Endodermal cell (in vitro differentiated cells): ENCODE results near the gene KCTD12. TPM values are rescaled to one million over a fixed set of nuclear protein-coding genes. Genes with fewer than 3 reads are reported as not detected.
A peak's percentile ranks its signal among the peaks of the same experiment; 100 is the strongest.

Experiments used
- DNase-seq: peaks from one replicate; pipeline ENCODE4 v3.0.0-alpha.2; 2017
- H3K27ac ChIP-seq: 2 replicates; pipeline ENCODE4 v1.5.1; 2013; ENCODE audit warnings: mild to moderate bottlenecking, low read depth, low read length, moderate library complexity
- H3K27me3 ChIP-seq: 2 replicates; pipeline ENCODE4 v1.6.1; 2013; ENCODE audit warnings: mild to moderate bottlenecking, low read length, moderate library complexity; ENCODE audit not compliant: insufficient read depth, control insufficient read depth, poor library complexity, severe bottlenecking
- H3K36me3 ChIP-seq: 2 replicates; pipeline ENCODE4 v1.7.0; 2013; ENCODE audit warnings: mild to moderate bottlenecking, low read length, moderate library complexity; ENCODE audit not compliant: control insufficient read depth, insufficient read depth
- H3K4me1 ChIP-seq: one replicate; pipeline ENCODE4 v1.7.0; 2013; ENCODE audit warnings: low read length; ENCODE audit not compliant: control insufficient read depth, insufficient read depth
- H3K4me3 ChIP-seq: 2 replicates; pipeline ENCODE4 v1.5.1; 2013; ENCODE audit warnings: mild to moderate bottlenecking, low read length, moderate library complexity
- H3K9ac ChIP-seq: 2 replicates; pipeline ENCODE4 v1.6.1; 2013; ENCODE audit warnings: mild to moderate bottlenecking, low read length, moderate library complexity; ENCODE audit not compliant: poor library complexity, severe bottlenecking; ENCODE audit errors: extremely low read depth
- H3K9me3 ChIP-seq: 2 replicates; pipeline ENCODE4 v1.6.1; 2013; ENCODE audit warnings: mild to moderate bottlenecking, low read length, moderate library complexity; ENCODE audit not compliant: control insufficient read depth
- H3K27ac Mint-ChIP-seq: 2 replicates; pipeline ENCODE4 v1.8.0; 2020; ENCODE audit warnings: mixed read lengths
- H3K27me3 Mint-ChIP-seq: 2 replicates; pipeline ENCODE4 v1.8.0; 2021; ENCODE audit warnings: mild to moderate bottlenecking, mixed read lengths; ENCODE audit not compliant: insufficient read depth
- H3K36me3 Mint-ChIP-seq: 2 replicates; pipeline ENCODE4 v1.8.0; 2020; ENCODE audit warnings: low read depth, mixed read lengths
- H3K4me1 Mint-ChIP-seq: 2 replicates; pipeline ENCODE4 v1.8.0; 2020; ENCODE audit warnings: mixed read lengths
- H3K4me3 Mint-ChIP-seq: 2 replicates; pipeline ENCODE4 v1.8.0; 2020; ENCODE audit warnings: mild to moderate bottlenecking, moderate library complexity, mixed read lengths
- H3K9me3 Mint-ChIP-seq: 2 replicates; pipeline ENCODE4 v1.8.0; 2020; ENCODE audit warnings: mild to moderate bottlenecking, mixed read lengths
- WGBS, 2 experiments: methylation state at CpG; one replicate each; pipeline versions ENCODE4 v1.1.5 to v1.1.7; 2013; ENCODE audit warnings: missing lambda C conversion rate in 2 of 2, mixed read lengths in 1 of 2; ENCODE audit not compliant: insufficient coverage in 1 of 2, insufficient read length in 1 of 2; 5-methylcytosine and 5-hydroxymethylcytosine counted together
- long read RNA-seq, 4 experiments: library from polyadenylated mRNA in 2 of 4; library from RNA in 1 of 4; library from capped mRNA in 1 of 4; stranded (forward) in 3 of 4; unstranded in 1 of 4; transcript quantifications; one replicate each; pipeline ENCODE4 v2.0.0, GENCODE V29; 2020 to 2021; ENCODE audit warnings: inconsistent platforms in 1 of 4
- polyA plus RNA-seq, 2 experiments: library from polyadenylated mRNA; stranded (reverse); fragments of 50-300 nt; gene quantifications; one replicate each; pipeline ENCODE4 v1.2.3, GENCODE V29; 2013
- total RNA-seq, 2 donors: library from RNA; stranded (reverse); fragmentation: NEBNext Ultra II Directional in 1 of 2; extraction: Animal tissue kit (Norgen Biotek cat#: 25700) in 1 of 2; gene quantifications; 2 replicates in 1 of 2; 3 replicates in 1 of 2; pipeline ENCODE4 v1.2.1, GENCODE V29; 2021
- TF ChIP-seq, protein P1 (sequence below): fragments of 200-600 bp; sonication (generic); conservative IDR thresholded peaks from 2 replicates; pipeline ENCODE4 v1.5.0; 2021; ENCODE audit warnings: antibody characterized with exemption, mild to moderate bottlenecking

Gene KCTD12
- 1 to 10 TPM; 1.3 to 2.6 TPM for total RNA-seq
- polyA plus RNA-seq (2013, experiment 1 of 2): 13.8 TPM
- polyA plus RNA-seq (2013, experiment 2 of 2): 11.3 TPM
- long read RNA-seq, experiment 1: 0 reads
- long read RNA-seq, experiment 2: 0 reads
- long read RNA-seq, experiment 3: 0 reads
- long read RNA-seq, experiment 4: 0 reads

DNA sequence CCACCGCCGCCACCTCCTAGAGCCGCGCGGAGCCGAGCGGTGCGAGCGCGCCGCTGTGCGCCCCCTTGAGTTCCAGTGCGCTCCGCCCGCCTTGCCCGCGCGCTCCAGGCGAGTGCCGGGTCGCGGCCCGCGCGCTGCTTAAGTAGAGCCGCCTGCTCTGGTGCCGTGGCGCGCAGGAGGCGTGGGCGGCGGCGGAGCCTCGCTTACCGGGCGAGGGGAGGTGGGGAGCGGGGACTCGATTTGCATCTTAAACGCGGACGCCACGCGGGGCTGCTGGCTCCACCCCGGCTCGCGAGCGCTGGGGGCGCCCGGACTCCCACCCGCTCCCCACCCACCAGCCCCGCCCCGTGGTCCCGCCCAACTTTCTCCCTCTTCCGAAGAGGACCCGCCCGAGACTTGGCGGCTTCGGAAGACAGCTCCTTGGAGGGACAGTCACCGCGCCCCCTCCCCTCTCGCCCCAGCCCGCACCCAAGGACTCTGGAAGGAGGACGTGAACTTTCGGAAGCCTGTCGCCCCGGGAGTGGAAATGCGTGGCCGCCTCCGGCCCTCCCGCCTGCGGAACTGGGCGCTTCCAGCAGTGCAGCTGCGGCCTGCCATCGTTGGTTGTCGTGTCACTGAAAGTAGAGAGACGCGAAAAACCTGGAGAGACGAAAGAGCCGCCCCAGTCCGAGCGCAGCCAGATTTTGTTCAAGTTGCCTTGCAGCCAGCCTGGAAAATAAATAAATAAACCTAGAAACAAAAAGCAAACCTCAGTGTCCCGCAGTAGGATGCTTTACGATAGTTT, at the start of gene KCTD12:
Gene KCTD12, minus strand, starts transcription at position 114 of the 784 bp plus-strand sequence. CDS start 257 bp downstream, outside the sequence.
- Histone ChIP-seq H3K4me1 (no peaks in the 10 kb centered on the region), H3K4me3 (peak within 1 kb of the TSS; percentile 76), H3K27ac (no peak within 1 kb of the TSS), H3K9me3 (no peaks in the 10 kb centered on the region), H3K36me3 (no peaks in the 10 kb centered on the region), H3K9ac (no peak within 1 kb of the TSS), H3K27me3 (peaks cover 83% of the 10 kb centered on the region)
- Mint-ChIP-seq H3K4me3 (peak within 1 kb of the TSS; percentile 67), H3K27ac (no peak within 1 kb of the TSS), H3K36me3 (no peaks in the 10 kb centered on the region), H3K4me1 (peaks cover 10% of the 10 kb centered on the region), H3K27me3 (peaks cover 73% of the 10 kb centered on the region), H3K9me3 (no peaks in the 10 kb centered on the region)
- TF ChIP-seq, protein P1, sequence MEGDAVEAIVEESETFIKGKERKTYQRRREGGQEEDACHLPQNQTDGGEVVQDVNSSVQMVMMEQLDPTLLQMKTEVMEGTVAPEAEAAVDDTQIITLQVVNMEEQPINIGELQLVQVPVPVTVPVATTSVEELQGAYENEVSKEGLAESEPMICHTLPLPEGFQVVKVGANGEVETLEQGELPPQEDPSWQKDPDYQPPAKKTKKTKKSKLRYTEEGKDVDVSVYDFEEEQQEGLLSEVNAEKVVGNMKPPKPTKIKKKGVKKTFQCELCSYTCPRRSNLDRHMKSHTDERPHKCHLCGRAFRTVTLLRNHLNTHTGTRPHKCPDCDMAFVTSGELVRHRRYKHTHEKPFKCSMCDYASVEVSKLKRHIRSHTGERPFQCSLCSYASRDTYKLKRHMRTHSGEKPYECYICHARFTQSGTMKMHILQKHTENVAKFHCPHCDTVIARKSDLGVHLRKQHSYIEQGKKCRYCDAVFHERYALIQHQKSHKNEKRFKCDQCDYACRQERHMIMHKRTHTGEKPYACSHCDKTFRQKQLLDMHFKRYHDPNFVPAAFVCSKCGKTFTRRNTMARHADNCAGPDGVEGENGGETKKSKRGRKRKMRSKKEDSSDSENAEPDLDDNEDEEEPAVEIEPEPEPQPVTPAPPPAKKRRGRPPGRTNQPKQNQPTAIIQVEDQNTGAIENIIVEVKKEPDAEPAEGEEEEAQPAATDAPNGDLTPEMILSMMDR: peak; percentile 62
- 0 to 1% methylated on average over 12 to 83 of the region's 83 CpGs for WGBS, 2 experiments
- DNase-seq: peak; percentile 87

DNA sequence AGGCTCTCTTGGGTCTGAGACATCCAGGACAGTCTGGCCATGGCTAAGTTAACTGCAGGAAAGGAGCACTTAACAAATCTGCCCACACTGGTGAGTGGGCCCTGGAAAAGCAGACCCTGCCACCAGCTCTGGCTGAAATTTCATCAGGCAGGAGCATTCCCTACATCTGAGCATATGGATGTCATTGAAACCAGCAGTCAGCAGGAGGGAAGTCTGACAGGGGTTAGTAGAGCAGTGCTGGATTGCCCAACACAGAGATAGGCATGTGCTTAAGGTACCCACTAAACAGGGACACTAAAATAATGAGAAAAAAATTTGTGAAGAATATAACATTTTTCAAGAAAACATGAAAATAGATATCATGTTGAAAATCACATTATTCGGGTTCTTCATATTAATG, 48.5 kb upstream of the KCTD12 start:
- Mint-ChIP-seq H3K4me3 (no peak overlapping the region), H3K4me1 (no peaks in the 10 kb centered on the region), H3K36me3 (no peaks in the 10 kb centered on the region), H3K9me3 (no peaks in the 10 kb centered on the region), H3K27me3 (no peaks in the 10 kb centered on the region), H3K27ac (no peak overlapping the region)
- Histone ChIP-seq H3K4me3 (no peak overlapping the region), H3K27me3 (no peaks in the 10 kb centered on the region), H3K9ac (no peak overlapping the region), H3K36me3 (no peaks in the 10 kb centered on the region), H3K27ac (no peak overlapping the region), H3K9me3 (peaks cover 6% of the 10 kb centered on the region), H3K4me1 (no peaks in the 10 kb centered on the region)
- TF ChIP-seq, protein P1: no peak
- WGBS, 2 experiments: 91% methylated on average over 1 of the region's 1 CpG; no CpG with 5 or more reads in 1 of the 2 experiments
- DNase-seq: no peak

DNA sequence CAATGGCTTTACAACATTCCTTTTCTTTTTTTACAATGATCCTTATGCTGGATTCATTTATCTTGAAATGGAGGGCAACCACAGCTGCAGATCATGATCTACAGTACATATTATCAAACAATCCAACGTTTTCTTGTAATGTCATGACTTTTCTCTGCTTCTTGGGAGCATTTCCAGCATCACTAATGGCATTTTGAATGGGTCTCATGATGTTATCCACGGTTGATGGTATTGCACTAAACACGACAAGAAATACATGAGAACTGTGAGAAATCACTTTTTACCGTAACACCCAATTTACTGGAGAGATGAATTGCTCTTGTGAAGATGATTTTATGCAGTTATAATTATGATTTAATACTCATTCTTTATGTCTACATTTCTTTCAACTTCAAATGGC, 45.9 kb upstream of the KCTD12 start:
- Mint-ChIP-seq H3K4me3 (no peak overlapping the region), H3K27me3 (peaks cover 2% of the 10 kb centered on the region), H3K9me3 (no peaks in the 10 kb centered on the region), H3K27ac (no peak overlapping the region), H3K4me1 (peaks cover 3% of the 10 kb centered on the region), H3K36me3 (no peaks in the 10 kb centered on the region)
- Histone ChIP-seq H3K27me3 (no peaks in the 10 kb centered on the region), H3K9me3 (peaks cover 6% of the 10 kb centered on the region), H3K4me1 (no peaks in the 10 kb centered on the region), H3K4me3 (no peak overlapping the region), H3K27ac (no peak overlapping the region), H3K9ac (no peak overlapping the region), H3K36me3 (no peaks in the 10 kb centered on the region)
- TF ChIP-seq, protein P1: no peak
- DNase-seq: no peak
- WGBS, 2 experiments: 78 to 84% methylated on average over 3 to 4 of the region's 4 CpGs
